Effector CD8-positive, alpha-beta T cell (primary cell): ENCODE data around the gene CUEDC1.
"Not testable (repeated sequence)": the region's sequence is repeated elsewhere in the genome, so short reads cannot be mapped to it uniquely, and the experiment has no call there.

Experiments
- DNase-seq: peaks from one replicate; lab custom pipeline; 2025; lab: John Stamatoyannopoulos, UW

Gene CUEDC1

DNA sequence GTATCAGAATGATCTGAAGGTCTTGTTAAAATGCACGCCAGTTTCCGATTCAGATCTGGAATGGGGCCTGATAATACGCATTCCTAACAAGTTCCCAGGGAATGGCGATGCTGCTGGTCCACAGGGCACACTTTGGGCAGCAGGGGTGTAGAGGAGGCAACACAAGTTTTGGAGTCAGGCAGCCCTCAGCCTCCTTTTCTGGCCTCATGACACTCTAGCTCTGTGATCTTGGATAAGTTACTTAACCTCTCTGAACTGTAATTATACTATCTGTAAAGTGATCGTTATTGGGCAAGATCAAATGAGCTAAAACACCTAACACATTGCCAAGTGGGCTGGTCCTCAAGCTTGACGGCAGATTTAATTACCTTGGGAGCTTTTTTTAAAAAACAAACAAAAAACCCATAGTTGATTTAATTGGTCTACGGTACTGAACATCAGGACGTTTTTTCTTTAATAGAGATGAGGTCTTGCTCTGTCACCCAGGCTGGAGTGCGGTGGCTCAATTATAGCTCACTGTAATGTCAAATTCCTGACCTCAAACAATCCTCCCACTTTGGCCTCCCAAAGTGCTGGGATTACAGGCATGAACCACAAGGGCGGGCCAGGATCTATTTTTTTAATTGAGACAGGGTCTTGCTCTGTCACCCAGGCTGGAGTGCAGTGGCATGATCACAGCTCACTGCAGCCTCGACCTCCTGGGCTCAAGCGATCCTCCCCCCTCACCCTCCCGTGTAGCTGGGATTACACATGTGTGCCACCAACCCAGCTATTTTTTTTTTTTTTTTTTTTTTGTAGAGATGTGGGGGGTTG is 95.4 kb downstream of the CUEDC1 start:
- DNase-seq = no peak

DNA sequence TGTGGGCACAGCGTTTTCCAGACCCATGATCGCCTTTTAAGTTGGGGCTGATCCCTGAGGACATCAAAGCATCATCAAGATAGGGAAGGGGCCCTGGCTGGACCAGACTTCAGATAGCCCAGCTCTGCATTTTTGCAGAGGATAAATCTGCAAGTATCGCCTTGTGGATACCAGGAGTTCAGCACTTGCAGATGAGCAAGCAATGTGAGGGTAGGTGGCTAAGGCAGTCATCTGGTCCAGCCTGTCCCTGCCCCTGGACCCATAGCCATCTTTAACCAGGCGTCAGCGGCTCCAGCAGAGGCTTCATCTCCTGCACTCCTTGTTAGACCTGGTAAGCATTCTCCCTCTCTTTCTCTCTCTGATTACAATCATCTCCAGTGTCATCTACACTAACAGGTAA is 96.4 kb downstream of the CUEDC1 start:
- no peak for DNase-seq

GRCh38 chr17:57856792-57857620 is 98.2 kb downstream of the CUEDC1 start:
- DNase-seq = no peak

- DNase-seq = no peak
These were observed 99.7 kb downstream of the CUEDC1 start for GRCh38 chr17:57855391-57856035.

- no peak for DNase-seq
These were observed 101.5 kb downstream of the CUEDC1 start for GRCh38 chr17:57853695-57854094.

DNA sequence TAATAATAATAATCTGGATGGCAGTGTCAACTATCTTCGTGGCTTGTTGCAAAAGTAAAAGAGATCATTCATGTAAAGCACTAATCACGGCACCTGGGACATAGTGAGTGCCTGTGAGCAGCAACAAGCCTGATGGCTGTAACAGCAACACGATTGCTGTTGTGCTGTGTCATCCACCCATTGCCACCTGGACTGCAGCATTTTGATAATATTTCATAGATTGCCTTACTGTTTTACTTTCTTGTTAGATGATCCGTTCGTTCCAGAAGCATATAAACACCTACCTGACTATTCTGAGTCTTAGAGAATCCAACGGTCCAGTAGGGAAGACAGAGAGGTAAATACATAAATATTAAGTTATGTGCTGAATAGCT is 102.3 kb downstream of the CUEDC1 start:
- DNase-seq = no peak

DNA sequence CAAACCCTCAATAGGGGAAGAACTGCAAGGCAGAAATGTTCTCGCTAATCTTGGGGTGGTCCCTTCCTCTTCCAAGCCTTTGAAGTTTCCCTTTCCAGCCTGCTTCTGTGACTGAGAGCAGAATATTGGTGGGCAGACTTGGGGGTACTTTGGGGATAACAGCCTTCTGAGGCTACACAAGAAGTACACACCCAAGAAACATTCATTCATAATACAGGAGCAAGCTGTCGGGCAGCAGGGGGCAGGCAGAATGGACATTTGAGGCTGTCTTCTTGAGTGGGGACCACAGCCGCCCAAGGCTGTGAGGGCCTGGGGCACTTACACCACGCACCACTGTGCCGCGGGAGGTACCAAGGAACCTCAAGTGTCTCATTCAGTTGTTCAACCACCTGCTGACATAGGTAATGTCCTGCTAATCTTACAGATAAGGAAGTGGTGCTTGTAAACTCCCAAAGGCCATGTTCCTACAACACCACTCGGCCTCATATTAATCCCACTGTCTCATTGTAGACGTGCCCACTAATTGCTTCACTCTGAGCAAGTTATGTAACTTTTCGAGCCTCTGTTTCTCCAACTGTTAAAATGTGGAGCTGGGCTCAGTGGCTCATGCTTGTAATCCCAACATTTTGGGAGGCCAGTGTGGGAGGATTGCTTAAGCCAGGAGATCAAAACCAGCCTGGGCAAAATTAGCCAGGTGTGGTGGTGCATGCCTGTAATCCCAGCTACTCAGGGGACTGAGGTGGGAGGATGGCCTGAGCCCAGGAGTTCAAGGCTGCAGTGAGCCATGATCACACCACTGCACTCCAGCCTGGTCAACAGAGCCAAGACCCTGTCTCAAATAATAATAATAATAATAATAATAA is 102.9 kb downstream of the CUEDC1 start:
- no peak for DNase-seq

- DNase-seq = peak; percentile 90
These were observed 105.1 kb downstream of the CUEDC1 start, which contains the start of gene MRPS23 for GRCh38 chr17:57849874-57850754. Gene MRPS23 (minus strand): TSS chr17:57850044. CDS start chr17:57850010, 34 bp downstream.

- DNase-seq = no peak
These were observed 105.9 kb downstream of the CUEDC1 start for GRCh38 chr17:57849163-57849873.

DNA sequence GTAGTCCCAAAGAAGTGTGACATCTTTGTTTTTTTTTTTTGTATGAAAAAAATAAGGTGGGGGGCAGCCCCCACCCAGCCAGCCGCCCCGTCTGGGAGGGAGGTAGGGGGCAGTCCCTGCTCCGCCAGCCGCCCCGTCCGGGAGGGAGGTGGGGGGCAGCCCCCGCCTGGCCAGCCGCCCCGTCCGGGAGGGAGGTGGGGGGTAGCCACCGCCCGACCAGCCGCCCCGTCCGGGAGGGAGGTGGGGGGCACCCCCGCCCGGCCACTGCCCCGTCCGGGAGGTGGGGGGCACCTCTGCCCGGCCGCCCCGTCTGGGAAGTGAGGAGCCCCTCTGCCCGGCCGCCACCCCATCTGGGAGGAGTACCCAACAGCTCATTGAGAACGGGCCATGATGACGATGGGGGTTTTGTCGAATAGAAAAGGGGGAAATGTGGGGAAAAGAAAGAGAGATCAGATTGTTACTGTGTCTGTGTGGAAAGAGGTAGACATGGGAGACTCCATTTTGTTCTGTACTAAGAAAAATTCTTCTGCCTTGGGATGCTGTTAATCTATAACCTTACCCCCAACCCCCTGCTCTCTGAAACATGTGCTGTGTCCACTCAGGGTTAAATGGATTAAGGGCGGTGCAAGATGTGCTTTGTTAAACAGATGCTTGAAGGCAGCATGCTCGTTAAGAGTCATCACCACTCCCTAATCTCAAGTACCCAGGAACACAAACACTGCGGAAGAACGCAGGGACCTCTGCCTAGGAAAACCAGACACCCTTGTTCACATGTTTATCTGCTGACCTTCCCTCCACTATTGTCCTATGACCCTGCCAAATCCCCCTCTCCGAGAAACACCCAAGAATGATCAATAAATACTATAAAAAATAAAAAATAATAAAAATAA is 108.9 kb downstream of the CUEDC1 start:
- not testable (repeated sequence) for DNase-seq

DNA sequence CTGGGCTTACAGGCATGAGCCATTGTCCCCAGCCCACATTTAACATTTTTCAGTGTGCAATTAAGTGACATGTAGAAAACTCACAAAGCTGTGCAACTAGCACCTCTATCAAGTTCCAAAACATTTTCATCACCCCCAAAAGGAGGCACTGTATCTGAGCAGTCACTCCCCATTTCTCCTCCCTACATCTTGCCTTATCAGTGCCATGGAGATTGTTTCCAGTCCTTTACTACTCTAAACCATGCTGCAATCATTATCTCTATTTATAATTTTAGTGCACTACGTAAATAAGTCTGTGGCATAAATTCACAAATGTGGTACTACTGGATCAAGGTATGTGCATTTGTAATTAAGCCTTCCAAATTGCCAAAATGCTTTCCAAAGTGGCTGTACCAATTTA is 112.9 kb downstream of the CUEDC1 start:
- no peak for DNase-seq

DNA sequence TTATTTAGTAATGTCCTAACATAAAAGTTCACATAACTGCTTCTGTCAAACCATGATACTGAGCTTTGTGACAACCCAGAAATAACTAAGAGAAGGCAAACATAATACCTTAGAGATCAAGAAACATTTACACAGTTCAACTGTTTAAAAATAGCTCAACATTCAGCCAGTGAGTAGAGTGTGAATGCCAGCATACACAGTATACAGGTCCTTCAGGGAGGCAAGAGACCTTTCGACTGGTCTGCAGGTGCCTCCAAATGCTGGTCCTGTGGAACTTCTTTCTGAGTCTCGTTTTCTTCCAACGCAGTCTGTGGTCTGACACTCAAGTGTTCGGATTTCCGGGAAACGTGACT is 115.7 kb downstream of the CUEDC1 start:
- no peak for DNase-seq

- DNase-seq = no peak
These were observed 116.2 kb downstream of the CUEDC1 start for GRCh38 chr17:57838857-57839570.

DNA sequence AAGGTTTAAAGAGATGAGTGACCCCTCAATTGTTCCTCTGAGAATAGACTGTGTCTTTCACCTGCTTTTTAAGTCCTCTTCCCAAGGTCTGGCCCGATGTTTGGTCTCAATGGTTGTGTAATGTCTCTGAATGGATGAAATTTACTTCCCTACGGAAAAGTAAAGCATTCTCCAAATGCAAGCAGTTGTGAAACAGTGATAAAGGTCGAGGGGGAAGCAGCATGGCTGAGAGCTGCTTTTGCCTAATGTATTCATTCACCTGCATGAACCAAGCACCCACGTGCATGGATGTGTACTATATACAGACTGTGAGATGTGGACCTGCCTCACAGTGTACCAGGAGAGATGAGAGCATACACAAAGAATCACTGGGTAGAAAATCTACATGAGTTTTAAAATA is 116.8 kb downstream of the CUEDC1 start:
- DNase-seq = no peak

- DNase-seq = no peak
These were observed 119.8 kb downstream of the CUEDC1 start for GRCh38 chr17:57835333-57835900.

- DNase-seq = no peak
These were observed 121.0 kb downstream of the CUEDC1 start for GRCh38 chr17:57834146-57834741.

DNA sequence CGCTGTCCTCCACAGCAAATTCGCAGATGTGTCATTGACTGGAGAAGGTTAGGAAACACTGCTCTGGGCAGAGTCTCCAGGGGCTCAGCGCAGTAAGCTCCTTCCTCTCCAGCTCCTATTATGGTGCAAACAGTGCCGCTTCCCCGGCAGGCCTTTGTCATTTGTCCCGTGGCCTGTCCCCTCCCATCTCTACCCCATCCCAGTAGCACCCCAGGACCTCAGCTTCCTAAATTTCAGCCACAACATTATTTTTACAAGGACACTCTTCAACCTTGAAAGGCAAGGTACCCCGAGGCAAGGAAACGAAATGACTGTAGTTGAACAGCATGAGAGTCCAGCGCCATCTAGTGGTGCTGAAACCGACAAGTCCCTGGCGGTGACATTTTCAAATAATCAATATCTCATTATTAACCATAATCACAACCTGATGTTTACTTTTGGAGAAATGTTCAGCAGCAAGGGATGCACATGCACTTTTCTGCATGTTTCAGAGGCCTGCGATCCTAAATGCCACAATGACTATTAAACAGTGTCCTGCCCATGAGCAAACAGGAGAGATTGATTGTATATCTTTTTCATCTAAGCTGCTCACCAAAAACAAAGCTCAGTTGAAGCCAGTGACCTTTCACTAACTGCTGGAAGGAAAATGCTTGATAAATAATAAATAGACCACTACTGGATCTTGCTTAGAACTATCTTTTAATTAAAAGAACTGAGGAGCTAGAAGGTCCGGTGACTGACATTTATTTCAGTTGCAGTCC is 121.9 kb downstream of the CUEDC1 start:
- peak; percentile 61 for DNase-seq
